GM23248 (cell line): ENCODE measurements around the gene ZRSR2.

Experiments used
- EZH2 ChIP-seq: fragments of 200-600 bp; sonication (generic); IDR thresholded peaks from 2 replicates; pipeline ENCODE4 v1.6.1; 2018; ENCODE audit warnings: antibody characterized with exemption, mild to moderate bottlenecking; ENCODE audit not compliant: insufficient read depth, poor library complexity, severe bottlenecking
- EZH2phosphoT487 ChIP-seq: fragments of 200-600 bp; sonication (generic); IDR thresholded peaks from 2 replicates; pipeline ENCODE4 v1.6.1; 2018; ENCODE audit warnings: antibody characterized with exemption, moderate library complexity, mild to moderate bottlenecking, low read depth; ENCODE audit not compliant: insufficient read depth

- no peak for TF ChIP-seq EZH2
- TF ChIP-seq EZH2phosphoT487, result no peak
Measured at GRCh38 chrX:15848576-15848975, 58.3 kb downstream of the ZRSR2 start.
